Suprapubic skin (tissue), 4 donors: ENCODE data around the gene ESAM. TPM values are rescaled to one million over a fixed set of nuclear protein-coding genes. Genes with fewer than 3 reads are reported as not detected.

ENCODE experiments used
- DNase-seq, 2 donors: peaks; one replicate each; pipeline ENCODE4 v3.0.0-alpha.2; 2019; ENCODE audit warnings: low spot score in 2 of 2
- H3K27ac ChIP-seq: fragments of 200-600 bp; sonication (generic); one replicate; pipeline ENCODE4 v1.5.1; 2019
- H3K27me3 ChIP-seq: fragments of 200-600 bp; sonication (generic); one replicate; pipeline ENCODE4 v1.5.1; 2019
- H3K36me3 ChIP-seq: fragments of 200-600 bp; sonication (generic); one replicate; pipeline ENCODE4 v1.5.1; 2019
- H3K4me1 ChIP-seq: fragments of 200-600 bp; sonication (generic); one replicate; pipeline ENCODE4 v1.5.1; 2019
- H3K4me3 ChIP-seq: fragments of 200-600 bp; sonication (generic); one replicate; pipeline ENCODE4 v1.5.1; 2019; ENCODE audit warnings: mild to moderate bottlenecking
- H3K9me3 ChIP-seq: fragments of 200-600 bp; sonication (generic); one replicate; pipeline ENCODE4 v1.5.1; 2019
- EP300 ChIP-seq: sonication (generic); formaldehyde crosslinking; IDR thresholded peaks from one replicate; pipeline ENCODE4 v1.6.1; 2017; ENCODE audit warnings: antibody characterized with exemption
- POLR2A ChIP-seq, 2 donors: fragments of 450-650 bp; IDR thresholded peaks; one replicate each; pipeline ENCODE4 v1.6.1; 2017; ENCODE audit warnings: antibody characterized with exemption in 2 of 2, mild to moderate bottlenecking in 2 of 2, moderate library complexity in 2 of 2
- POLR2AphosphoS5 ChIP-seq, 3 donors: sonication (generic); formaldehyde crosslinking; IDR thresholded peaks; one replicate each; pipeline ENCODE4 v1.6.1; 2017; ENCODE audit warnings: antibody characterized with exemption in 3 of 3
- WGBS: methylation state at CpG from one replicate; pipeline ENCODE4 v1.1.5; 2018; 5-methylcytosine and 5-hydroxymethylcytosine counted together
- total RNA-seq, 4 donors: library from RNA; depleted of rRNA; stranded (reverse); fragments of >200 nt; gene quantifications; one replicate each; pipeline ENCODE4 v1.1.0, GENCODE V29; 2016
- TF ChIP-seq, protein P1 (sequence below), 2 donors: fragments of 200-600 bp in 1 of 2; fragments of 450-650 bp in 1 of 2; sonication (generic) in 1 of 2; IDR thresholded peaks; one replicate each; pipeline ENCODE4 v1.5.1; 2016 to 2019; ENCODE audit warnings: antibody characterized with exemption in 2 of 2, mild to moderate bottlenecking in 1 of 2, moderate library complexity in 1 of 2

The ESAM gene
- total RNA-seq, 4 donors from 2014 or later, result 11.0 to 26.5 (median 15.6) TPM

DNA sequence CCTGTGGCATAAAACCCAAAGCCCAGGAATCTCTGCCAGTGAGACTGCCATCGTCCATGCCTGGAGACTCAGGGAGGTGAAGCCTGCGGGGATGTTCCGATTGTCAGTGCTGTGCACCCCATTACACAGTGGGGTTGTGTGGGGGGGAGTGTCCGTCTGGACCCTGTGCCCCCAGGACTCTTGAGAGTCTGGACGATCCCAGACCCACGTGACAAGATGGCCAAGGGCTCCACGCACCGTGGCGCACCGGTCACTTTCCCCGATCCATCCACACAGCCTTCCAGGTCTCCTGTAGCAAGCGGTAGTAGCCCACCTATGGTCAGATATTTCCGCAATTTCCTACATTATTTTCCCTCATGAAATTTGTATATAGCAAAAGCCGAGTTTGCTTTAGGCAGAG lies 43.3 kb downstream of the ESAM start:
- no peak overlapping the region for H3K4me3 ChIP-seq
- 38% methylated on average over 12 of the region's 14 CpGs for WGBS
- no peaks in the 10 kb centered on the region for H3K36me3 ChIP-seq
- peaks cover 19% of the 10 kb centered on the region for H3K4me1 ChIP-seq
- peaks cover 72% of the 10 kb centered on the region for H3K27me3 ChIP-seq
- TF ChIP-seq POLR2AphosphoS5 (IDR thresholded peaks at IDR 0.05) (no peak), EP300 (no peak), POLR2A (IDR thresholded peaks at IDR 0.05) (no peak)
- TF ChIP-seq, protein P1, sequence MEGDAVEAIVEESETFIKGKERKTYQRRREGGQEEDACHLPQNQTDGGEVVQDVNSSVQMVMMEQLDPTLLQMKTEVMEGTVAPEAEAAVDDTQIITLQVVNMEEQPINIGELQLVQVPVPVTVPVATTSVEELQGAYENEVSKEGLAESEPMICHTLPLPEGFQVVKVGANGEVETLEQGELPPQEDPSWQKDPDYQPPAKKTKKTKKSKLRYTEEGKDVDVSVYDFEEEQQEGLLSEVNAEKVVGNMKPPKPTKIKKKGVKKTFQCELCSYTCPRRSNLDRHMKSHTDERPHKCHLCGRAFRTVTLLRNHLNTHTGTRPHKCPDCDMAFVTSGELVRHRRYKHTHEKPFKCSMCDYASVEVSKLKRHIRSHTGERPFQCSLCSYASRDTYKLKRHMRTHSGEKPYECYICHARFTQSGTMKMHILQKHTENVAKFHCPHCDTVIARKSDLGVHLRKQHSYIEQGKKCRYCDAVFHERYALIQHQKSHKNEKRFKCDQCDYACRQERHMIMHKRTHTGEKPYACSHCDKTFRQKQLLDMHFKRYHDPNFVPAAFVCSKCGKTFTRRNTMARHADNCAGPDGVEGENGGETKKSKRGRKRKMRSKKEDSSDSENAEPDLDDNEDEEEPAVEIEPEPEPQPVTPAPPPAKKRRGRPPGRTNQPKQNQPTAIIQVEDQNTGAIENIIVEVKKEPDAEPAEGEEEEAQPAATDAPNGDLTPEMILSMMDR (IDR thresholded peaks at IDR 0.05), result no peak
- no peak for DNase-seq
- no peaks in the 10 kb centered on the region for H3K9me3 ChIP-seq
- no peak overlapping the region for H3K27ac ChIP-seq

DNA sequence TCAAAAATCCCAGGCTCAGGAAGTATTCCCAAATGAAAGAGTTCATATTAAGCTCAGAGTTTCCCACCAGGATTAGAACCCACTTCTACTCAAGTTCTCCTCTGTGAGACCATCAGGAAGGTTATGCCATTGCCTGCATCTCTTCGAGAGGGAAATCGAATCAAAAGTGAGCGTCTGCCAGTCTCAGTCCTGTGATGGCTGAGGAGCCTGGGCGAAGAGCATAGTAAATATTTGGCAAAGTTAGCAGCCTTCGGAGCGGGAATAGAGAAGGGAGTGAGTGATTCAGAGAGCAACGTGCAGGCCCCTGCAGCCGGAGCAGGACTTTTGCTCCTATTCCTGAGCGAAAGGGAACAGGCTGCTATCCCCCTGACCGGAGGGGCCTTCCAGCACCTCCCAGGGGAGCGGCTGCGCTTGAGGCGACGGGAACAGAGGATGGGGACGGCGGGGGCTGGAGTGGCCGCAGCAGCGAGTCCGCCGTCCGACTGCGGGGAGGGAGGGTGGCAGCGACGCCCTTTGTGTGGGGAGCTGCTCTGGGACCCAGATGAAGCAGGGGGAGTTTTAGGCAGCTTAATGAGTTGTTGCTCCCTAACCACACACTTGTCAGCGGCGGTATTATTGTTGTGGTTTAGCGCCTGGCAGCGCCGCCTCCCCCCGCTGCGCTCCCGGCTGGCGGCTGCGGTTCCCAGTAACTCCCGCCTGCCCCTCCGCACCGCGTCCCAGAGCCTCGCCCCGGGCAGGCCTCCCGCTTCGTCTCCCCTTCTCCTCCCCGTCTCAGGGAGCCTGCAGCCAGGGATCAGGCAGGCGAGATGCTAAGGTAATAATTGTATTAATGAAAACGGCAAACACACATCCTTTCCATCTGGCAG lies 44.1 kb downstream of the ESAM start:
- Histone ChIP-seq H3K4me3 (peak overlapping the region; percentile 47), H3K4me1 (peaks cover 19% of the 10 kb centered on the region), H3K9me3 (no peaks in the 10 kb centered on the region), H3K27me3 (peaks cover 65% of the 10 kb centered on the region), H3K36me3 (no peaks in the 10 kb centered on the region), H3K27ac (no peak overlapping the region)
- WGBS, result under 1% methylated on average over 26 of the region's 45 CpGs
- no peak for DNase-seq
- no peak for TF ChIP-seq POLR2A (IDR thresholded peaks at IDR 0.05)
- TF ChIP-seq, protein P1 (IDR thresholded peaks at IDR 0.05), result no peak
- TF ChIP-seq POLR2AphosphoS5 (IDR thresholded peaks at IDR 0.05), result no peak
- TF ChIP-seq EP300, result no peak

DNA sequence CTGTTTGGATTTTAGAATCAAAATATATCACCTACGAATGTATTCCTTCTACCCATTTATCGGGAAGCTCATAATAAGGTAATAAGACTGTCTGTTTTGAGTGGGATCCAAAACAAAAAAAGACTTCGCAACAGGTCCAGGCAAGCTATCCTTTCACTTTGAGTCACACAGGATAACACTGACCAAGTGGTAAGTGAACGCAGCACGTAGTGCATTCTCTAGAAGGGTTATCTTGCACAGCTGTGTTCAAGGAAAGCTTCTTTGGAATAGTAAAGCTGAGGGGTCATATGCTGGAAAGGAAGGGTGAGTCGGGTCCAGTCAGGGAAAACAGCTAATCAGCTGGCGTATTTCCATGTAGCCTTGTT lies 44.7 kb downstream of the ESAM start:
- H3K9me3 ChIP-seq, result no peaks in the 10 kb centered on the region
- no peaks in the 10 kb centered on the region for H3K36me3 ChIP-seq
- 35% methylated on average over 7 of the region's 7 CpGs for WGBS
- peaks cover 19% of the 10 kb centered on the region for H3K4me1 ChIP-seq
- TF ChIP-seq EP300 (no peak), POLR2A (IDR thresholded peaks at IDR 0.05) (no peak)
- H3K27ac ChIP-seq, result no peak overlapping the region
- H3K4me3 ChIP-seq, result peak overlapping the region; percentile 47
- DNase-seq, result no peak
- H3K27me3 ChIP-seq, result peaks cover 58% of the 10 kb centered on the region

DNA sequence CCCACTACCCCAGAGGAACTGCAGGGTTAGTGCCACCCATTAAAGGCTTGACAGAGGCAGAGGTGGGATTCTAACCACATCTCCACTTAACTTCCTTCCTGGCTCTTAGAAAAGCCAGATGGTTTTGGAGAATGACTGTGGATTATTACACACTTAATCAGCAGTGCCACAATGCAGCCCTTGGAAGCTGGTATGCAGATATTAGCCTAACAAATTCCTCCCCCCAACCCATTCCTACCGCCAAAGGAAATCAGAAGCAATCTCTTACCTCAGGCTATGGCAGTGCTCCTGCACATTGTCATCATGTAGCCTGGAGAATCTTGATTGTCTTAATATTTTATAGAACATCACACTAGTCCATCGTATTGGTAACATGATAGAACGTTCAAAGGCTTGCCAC lies 45.5 kb downstream of the ESAM start:
- no peaks in the 10 kb centered on the region for H3K36me3 ChIP-seq
- no peak for TF ChIP-seq EP300
- TF ChIP-seq, protein P1 (IDR thresholded peaks at IDR 0.05), result no peak
- no peak for TF ChIP-seq POLR2AphosphoS5 (IDR thresholded peaks at IDR 0.05)
- TF ChIP-seq POLR2A (IDR thresholded peaks at IDR 0.05), result no peak
- DNase-seq, result no peak
- WGBS, result 50% methylated on average over 3 of the region's 3 CpGs
- no peaks in the 10 kb centered on the region for H3K9me3 ChIP-seq
- no peak overlapping the region for H3K4me3 ChIP-seq
- no peak overlapping the region for H3K27ac ChIP-seq
- peaks cover 17% of the 10 kb centered on the region for H3K4me1 ChIP-seq
- H3K27me3 ChIP-seq, result peaks cover 51% of the 10 kb centered on the region

DNA sequence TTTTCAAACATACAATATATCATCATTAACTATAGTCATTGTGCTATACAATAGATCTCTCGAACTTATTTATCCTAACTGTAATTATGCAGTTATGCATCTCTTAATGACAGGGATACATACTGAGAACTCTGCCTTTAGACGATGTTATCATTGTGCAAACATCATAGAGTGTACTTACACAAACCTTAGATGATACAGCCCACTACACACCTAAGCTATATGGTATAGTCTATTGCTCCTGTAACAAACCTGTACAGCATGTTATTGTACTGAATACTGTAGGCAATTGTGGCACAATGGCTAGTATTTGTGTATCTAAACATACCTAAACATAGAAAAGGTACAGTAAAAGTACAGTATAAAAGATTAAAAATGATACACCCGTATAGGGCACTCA lies 49.7 kb downstream of the ESAM start:
- DNase-seq, result no peak
- Histone ChIP-seq H3K4me1 (peaks cover under 1% of the 10 kb centered on the region), H3K4me3 (no peak overlapping the region), H3K27ac (no peak overlapping the region), H3K27me3 (peaks cover 16% of the 10 kb centered on the region), H3K36me3 (no peaks in the 10 kb centered on the region), H3K9me3 (no peaks in the 10 kb centered on the region)
- TF ChIP-seq, protein P1 (IDR thresholded peaks at IDR 0.05), result no peak
- TF ChIP-seq EP300 (no peak), POLR2A (IDR thresholded peaks at IDR 0.05) (no peak), POLR2AphosphoS5 (IDR thresholded peaks at IDR 0.05) (no peak)
- 79% methylated on average over 3 of the region's 3 CpGs for WGBS
